Fibroblast of lung (primary cell): ENCODE results near the gene RUNX1. TPM values are rescaled to one million over a fixed set of nuclear protein-coding genes. Genes with fewer than 3 reads are reported as not detected.

ENCODE experiments used
- DNase-seq, 2 donors: peaks; one replicate each; pipeline versions ENCODE4 v3.0.0 to v3.0.0-alpha.2; 2010; ENCODE audit warnings: low read depth in 2 of 2
- H2AFZ ChIP-seq: 2 replicates; pipeline ENCODE4 v1.5.1; 2012; ENCODE audit warnings: low read length, control low read depth, inconsistent platforms
- H3K27ac ChIP-seq: 2 replicates; pipeline ENCODE4 v1.5.1; 2011; ENCODE audit warnings: low read length, control low read depth; ENCODE audit not compliant: insufficient read depth
- H3K27me3 ChIP-seq: 2 replicates; pipeline ENCODE4 v1.5.1; 2011; ENCODE audit warnings: mild to moderate bottlenecking, low read length; ENCODE audit not compliant: control insufficient read depth, insufficient read depth
- H3K36me3 ChIP-seq: 2 replicates; pipeline ENCODE4 v1.5.1; 2011; ENCODE audit warnings: low read length; ENCODE audit not compliant: control insufficient read depth, insufficient read depth
- H3K4me1 ChIP-seq: 2 replicates; pipeline ENCODE4 v1.5.1; 2011; ENCODE audit warnings: low read length; ENCODE audit not compliant: control insufficient read depth, insufficient read depth; ENCODE audit errors: extremely low read depth
- H3K4me2 ChIP-seq: 2 replicates; pipeline ENCODE4 v1.5.1; 2011; ENCODE audit warnings: low read length, control low read depth; ENCODE audit not compliant: insufficient read depth; ENCODE audit errors: extremely low read depth
- H3K4me3 ChIP-seq, 4 experiments: fragments of 200-600 bp in 1 of 4; sonication (generic) in 1 of 4; replicated peaks in 1 of 4; 2 replicates each; pipeline ENCODE4 v1.5.1; 2011 to 2016; ENCODE audit warnings: low read length in 4 of 4, low read depth in 3 of 4, mild to moderate bottlenecking in 3 of 4, control low read depth in 2 of 4, inconsistent platforms in 1 of 4, mixed read lengths in 1 of 4; ENCODE audit not compliant: insufficient read depth in 1 of 4; ENCODE audit errors: control extremely low read depth in 1 of 4
- H3K79me2 ChIP-seq: 2 replicates; pipeline ENCODE4 v1.5.1; 2012; ENCODE audit warnings: mild to moderate bottlenecking, low read length, inconsistent platforms; ENCODE audit not compliant: control insufficient read depth, insufficient read depth
- H3K9ac ChIP-seq: 2 replicates; pipeline ENCODE4 v1.5.1; 2011; ENCODE audit warnings: mild to moderate bottlenecking, low read length, control low read depth; ENCODE audit not compliant: insufficient read depth
- H3K9me3 ChIP-seq: 2 replicates; pipeline ENCODE4 v1.5.1; 2012; ENCODE audit warnings: low read depth, low read length; ENCODE audit not compliant: control insufficient read depth, insufficient read depth
- H4K20me1 ChIP-seq: 2 replicates; pipeline ENCODE4 v1.5.1; 2011; ENCODE audit warnings: low read length; ENCODE audit not compliant: control insufficient read depth, insufficient read depth; ENCODE audit errors: extremely low read depth
- EZH2 ChIP-seq: IDR thresholded peaks from 2 replicates; pipeline ENCODE4 v1.5.1; 2012; ENCODE audit warnings: low read length, control low read depth, mild to moderate bottlenecking; ENCODE audit errors: missing control alignments
- polyA plus RNA-seq, 2 donors: library from polyadenylated mRNA; depleted of rRNA in 1 of 2; stranded (reverse) in 1 of 2; unstranded in 1 of 2; fragments of >200 nt; gene quantifications; 2 replicates each; pipeline ENCODE4 v1.2.1, GENCODE V29; 2011 to 2012; ENCODE audit warnings: missing spikeins in 1 of 2
- total RNA-seq: library from RNA; depleted of rRNA; stranded (reverse); fragments of >200 nt; gene quantifications from 2 replicates; pipeline ENCODE4 v1.2.1, GENCODE V29; 2014
- TF ChIP-seq, protein P1 (sequence below), 2 donors: IDR thresholded peaks in 1 of 2; conservative IDR thresholded peaks in 1 of 2; 1 replicate in 1 of 2; 2 replicates in 1 of 2; pipeline ENCODE4 v1.5.1; 2011 to 2012; ENCODE audit warnings: low read length in 2 of 2, control low read depth in 1 of 2, inconsistent platforms in 1 of 2, low read depth in 1 of 2, mild to moderate bottlenecking in 1 of 2

The RUNX1 gene
- total and polyA plus RNA-seq, 2 donors (not counting 1 experiment from before 2014, with no cell fraction given) = 23.1 to 41.6 TPM

DNA sequence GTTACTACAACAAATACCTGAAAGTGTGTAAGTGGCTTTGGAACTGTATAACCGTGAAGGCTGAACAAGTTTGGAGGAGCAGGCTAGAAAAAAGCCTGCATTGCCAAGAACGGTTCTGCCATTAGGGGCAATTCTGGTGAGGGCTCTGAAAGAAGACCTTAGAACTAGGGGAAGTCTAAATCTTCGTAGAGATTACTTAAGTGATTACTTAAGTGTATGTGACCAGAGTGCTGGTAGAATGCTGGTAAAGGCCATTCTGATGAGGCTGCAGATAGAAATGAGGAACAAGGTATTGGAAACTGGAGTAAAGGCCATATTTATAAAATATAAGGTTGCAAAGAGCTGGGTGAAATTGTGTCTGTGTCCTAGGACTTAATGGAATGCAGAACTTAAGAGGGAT is 222.3 kb downstream of the RUNX1 start:
- Histone ChIP-seq H3K27ac (no peak overlapping the region), H3K36me3 (peaks cover 24% of the 10 kb centered on the region), H2AFZ (no peak overlapping the region), H3K27me3 (no peaks in the 10 kb centered on the region), H3K4me3 (no peak overlapping the region), H3K79me2 (peaks cover 47% of the 10 kb centered on the region), H4K20me1 (no peaks in the 10 kb centered on the region), H3K4me1 (no peaks in the 10 kb centered on the region), H3K9me3 (no peaks in the 10 kb centered on the region), H3K9ac (no peak overlapping the region), H3K4me2 (no peak overlapping the region)
- TF ChIP-seq, protein P1, sequence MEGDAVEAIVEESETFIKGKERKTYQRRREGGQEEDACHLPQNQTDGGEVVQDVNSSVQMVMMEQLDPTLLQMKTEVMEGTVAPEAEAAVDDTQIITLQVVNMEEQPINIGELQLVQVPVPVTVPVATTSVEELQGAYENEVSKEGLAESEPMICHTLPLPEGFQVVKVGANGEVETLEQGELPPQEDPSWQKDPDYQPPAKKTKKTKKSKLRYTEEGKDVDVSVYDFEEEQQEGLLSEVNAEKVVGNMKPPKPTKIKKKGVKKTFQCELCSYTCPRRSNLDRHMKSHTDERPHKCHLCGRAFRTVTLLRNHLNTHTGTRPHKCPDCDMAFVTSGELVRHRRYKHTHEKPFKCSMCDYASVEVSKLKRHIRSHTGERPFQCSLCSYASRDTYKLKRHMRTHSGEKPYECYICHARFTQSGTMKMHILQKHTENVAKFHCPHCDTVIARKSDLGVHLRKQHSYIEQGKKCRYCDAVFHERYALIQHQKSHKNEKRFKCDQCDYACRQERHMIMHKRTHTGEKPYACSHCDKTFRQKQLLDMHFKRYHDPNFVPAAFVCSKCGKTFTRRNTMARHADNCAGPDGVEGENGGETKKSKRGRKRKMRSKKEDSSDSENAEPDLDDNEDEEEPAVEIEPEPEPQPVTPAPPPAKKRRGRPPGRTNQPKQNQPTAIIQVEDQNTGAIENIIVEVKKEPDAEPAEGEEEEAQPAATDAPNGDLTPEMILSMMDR (conservative IDR thresholded peaks at IDR 0.05 in 1 of 2, IDR thresholded peaks at IDR 0.05 in 1 of 2; ENCODE audit: low read depth in 1 of 2, low read length in 2 of 2) = no peak
- TF ChIP-seq EZH2 = no peak
- DNase-seq = no peak

DNA sequence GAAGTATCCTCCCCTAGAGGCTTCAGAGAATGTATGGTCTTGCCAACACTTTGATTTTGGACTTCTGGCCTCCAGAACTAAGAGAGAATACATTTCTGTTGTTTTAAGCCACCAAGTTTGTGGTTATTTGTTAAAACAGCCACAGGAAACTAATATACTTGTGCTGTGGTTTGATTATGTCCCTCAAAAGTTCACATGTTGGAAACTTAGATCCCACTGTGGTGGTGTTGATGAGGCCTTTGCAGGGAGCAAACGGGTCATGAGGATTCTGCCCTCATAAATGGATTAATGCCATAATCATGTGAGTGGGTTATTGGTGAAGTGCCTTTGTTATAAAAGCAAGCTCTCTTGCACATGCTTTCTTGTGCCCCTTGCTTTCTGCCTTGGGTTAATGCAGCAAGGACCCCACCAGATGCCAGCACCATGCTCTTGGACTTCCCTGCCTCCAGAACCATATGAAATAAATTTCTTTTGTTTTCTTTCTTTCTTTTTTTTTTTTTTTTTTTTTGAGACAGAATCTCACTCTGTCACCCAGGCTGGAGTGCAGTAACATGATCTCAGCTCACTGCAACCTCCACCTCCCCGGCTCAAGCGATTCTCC is 223.1 kb downstream of the RUNX1 start:
- peaks cover 46% of the 10 kb centered on the region for H3K79me2 ChIP-seq
- H3K4me3 ChIP-seq = no peak overlapping the region
- no peaks in the 10 kb centered on the region for H3K4me1 ChIP-seq
- no peaks in the 10 kb centered on the region for H4K20me1 ChIP-seq
- no peak for DNase-seq
- H3K36me3 ChIP-seq = peaks cover 27% of the 10 kb centered on the region
- no peak for TF ChIP-seq EZH2
- TF ChIP-seq, protein P1 (conservative IDR thresholded peaks at IDR 0.05 in 1 of 2, IDR thresholded peaks at IDR 0.05 in 1 of 2; ENCODE audit: low read depth in 1 of 2, low read length in 2 of 2) = no peak
- H3K9me3 ChIP-seq = no peaks in the 10 kb centered on the region
- no peak overlapping the region for H3K27ac ChIP-seq
- H3K27me3 ChIP-seq = no peaks in the 10 kb centered on the region
- no peak overlapping the region for H3K9ac ChIP-seq
- no peak overlapping the region for H3K4me2 ChIP-seq
- H2AFZ ChIP-seq = no peak overlapping the region

DNA sequence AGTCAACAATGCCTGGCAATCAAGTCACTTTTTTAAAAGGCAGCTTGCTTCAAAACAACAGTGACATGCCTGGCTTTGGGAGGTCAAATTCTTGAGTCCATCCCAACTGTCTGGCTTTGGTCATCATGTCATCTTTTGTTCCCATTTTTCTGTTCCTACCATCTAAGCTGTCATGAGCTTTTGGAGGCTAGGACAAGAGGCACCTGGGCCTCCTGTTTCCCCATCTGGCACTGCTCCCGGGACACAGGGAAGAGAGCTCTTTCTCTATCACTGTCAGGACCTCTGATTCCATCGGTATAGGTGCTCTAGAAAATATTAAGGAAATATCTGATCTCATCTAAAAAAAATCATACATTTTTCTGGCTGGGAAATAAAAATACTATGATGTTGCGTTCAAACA is 224.0 kb downstream of the RUNX1 start:
- peaks cover 3% of the 10 kb centered on the region for H3K4me1 ChIP-seq
- H3K79me2 ChIP-seq = peaks cover 41% of the 10 kb centered on the region
- peaks cover 27% of the 10 kb centered on the region for H3K36me3 ChIP-seq
- H3K27ac ChIP-seq = no peak overlapping the region
- H3K4me3 ChIP-seq = no peak overlapping the region
- H2AFZ ChIP-seq = no peak overlapping the region
- no peak overlapping the region for H3K4me2 ChIP-seq
- H3K9me3 ChIP-seq = no peaks in the 10 kb centered on the region
- no peak overlapping the region for H3K9ac ChIP-seq
- H3K27me3 ChIP-seq = no peaks in the 10 kb centered on the region
- no peak for TF ChIP-seq EZH2
- TF ChIP-seq, protein P1 (conservative IDR thresholded peaks at IDR 0.05 in 1 of 2, IDR thresholded peaks at IDR 0.05 in 1 of 2; ENCODE audit: low read depth in 1 of 2, low read length in 2 of 2) = no peak
- no peak for DNase-seq
- no peaks in the 10 kb centered on the region for H4K20me1 ChIP-seq
